RWPE2 (cell line): ENCODE data around the gene TSEN2.

ENCODE experiments used
- ATAC-seq: fragments of 200-7000 bp; cut with Tn5 transposase; 3 replicates; pipeline ENCODE4 v1.9.1; 2021; ENCODE audit warnings: low read depth
- DNase-seq: peaks from one replicate; pipeline ENCODE4 v3.0.0-alpha.2; 2020; ENCODE audit warnings: low spot score
- H3K27ac ChIP-seq: fragments of 450-650 bp; 2 replicates; pipeline ENCODE4 v1.5.1; 2017; ENCODE audit warnings: mild to moderate bottlenecking; ENCODE audit not compliant: poor library complexity, severe bottlenecking
- H3K27me3 ChIP-seq: fragments of 250-450 bp; sonication (Bioruptor Pico); 2 replicates; pipeline ENCODE4 v1.5.1; 2021; ENCODE audit warnings: mild to moderate bottlenecking, moderate library complexity; ENCODE audit not compliant: insufficient read depth, poor library complexity, severe bottlenecking
- H3K36me3 ChIP-seq: fragments of 250-450 bp; sonication (Bioruptor Pico); 2 replicates; pipeline ENCODE4 v1.5.1; 2020; ENCODE audit warnings: low read depth, mild to moderate bottlenecking, moderate library complexity
- H3K4me1 ChIP-seq: fragments of 250-450 bp; sonication (Bioruptor Pico); 2 replicates; pipeline ENCODE4 v1.5.1; 2021; ENCODE audit warnings: mild to moderate bottlenecking, moderate library complexity; ENCODE audit not compliant: insufficient read depth, poor library complexity, severe bottlenecking
- H3K4me3 ChIP-seq: fragments of 250-450 bp; sonication (Bioruptor Pico); 2 replicates; pipeline ENCODE4 v1.5.1; 2021; ENCODE audit warnings: mild to moderate bottlenecking, moderate library complexity; ENCODE audit not compliant: severe bottlenecking
- H3K9me3 ChIP-seq: fragments of 250-450 bp; sonication (Bioruptor Pico); 2 replicates; pipeline ENCODE4 v1.5.1; 2021; ENCODE audit warnings: mild to moderate bottlenecking, moderate library complexity; ENCODE audit not compliant: severe bottlenecking
- TF ChIP-seq, protein P1 (sequence below): fragments of 450-650 bp; IDR thresholded peaks from one replicate; pipeline ENCODE4 v1.5.1; 2017; ENCODE audit warnings: mild to moderate bottlenecking, moderate library complexity; ENCODE audit not compliant: poor library complexity, severe bottlenecking

TSEN2 gene

DNA sequence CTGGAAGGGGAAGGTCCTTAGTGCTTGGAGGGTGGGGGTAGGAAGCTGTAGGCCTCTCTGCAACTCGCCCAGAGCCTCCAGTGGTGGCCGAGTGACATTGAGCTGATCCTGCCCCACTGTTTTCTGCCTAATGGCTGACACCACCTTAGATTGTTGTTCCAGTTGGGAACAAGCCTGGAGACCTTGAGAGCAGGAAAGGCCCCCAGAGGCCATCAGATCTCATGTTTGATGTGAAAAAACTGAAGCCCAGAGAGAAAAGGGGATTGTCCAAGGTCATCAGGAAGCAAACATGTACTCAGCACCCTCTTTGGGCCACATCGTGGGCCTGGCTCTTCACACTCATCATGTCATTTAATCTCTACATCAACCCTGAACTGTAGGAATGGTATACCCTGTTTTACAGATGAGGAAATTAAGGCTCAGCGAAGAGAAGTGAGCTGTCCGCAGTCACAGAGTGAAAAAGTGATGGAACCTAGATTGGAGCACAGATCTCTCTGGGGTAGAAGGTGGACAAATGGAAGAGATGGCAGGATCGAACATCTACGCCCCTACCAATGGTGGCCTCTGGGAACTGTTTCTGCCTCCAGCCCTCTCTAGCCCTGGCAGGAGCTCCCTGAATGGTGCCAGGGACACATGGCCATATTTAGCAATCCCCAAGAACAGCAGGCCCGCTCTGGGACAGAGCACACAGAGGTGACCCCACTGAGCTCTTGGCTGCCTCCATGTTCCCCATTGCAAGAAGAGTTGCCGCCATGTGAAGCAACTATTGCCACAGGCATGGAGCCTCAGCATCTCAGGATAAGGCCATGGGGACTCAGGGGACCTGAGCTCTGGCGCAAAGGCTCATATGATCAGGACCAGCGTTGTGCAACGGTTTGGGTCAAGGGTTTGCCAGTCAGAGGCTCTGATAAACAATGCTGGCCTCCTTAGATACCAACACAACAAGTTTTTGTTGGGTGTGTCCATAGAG lies 31.6 kb upstream of the TSEN2 start:
- DNase-seq (peak; percentile 14), ATAC-seq (no peak)
- no peaks in the 10 kb centered on the region for H3K9me3 ChIP-seq
- H3K4me1 ChIP-seq = peaks cover 12% of the 10 kb centered on the region
- H3K4me3 ChIP-seq = no peak overlapping the region
- TF ChIP-seq, protein P1, sequence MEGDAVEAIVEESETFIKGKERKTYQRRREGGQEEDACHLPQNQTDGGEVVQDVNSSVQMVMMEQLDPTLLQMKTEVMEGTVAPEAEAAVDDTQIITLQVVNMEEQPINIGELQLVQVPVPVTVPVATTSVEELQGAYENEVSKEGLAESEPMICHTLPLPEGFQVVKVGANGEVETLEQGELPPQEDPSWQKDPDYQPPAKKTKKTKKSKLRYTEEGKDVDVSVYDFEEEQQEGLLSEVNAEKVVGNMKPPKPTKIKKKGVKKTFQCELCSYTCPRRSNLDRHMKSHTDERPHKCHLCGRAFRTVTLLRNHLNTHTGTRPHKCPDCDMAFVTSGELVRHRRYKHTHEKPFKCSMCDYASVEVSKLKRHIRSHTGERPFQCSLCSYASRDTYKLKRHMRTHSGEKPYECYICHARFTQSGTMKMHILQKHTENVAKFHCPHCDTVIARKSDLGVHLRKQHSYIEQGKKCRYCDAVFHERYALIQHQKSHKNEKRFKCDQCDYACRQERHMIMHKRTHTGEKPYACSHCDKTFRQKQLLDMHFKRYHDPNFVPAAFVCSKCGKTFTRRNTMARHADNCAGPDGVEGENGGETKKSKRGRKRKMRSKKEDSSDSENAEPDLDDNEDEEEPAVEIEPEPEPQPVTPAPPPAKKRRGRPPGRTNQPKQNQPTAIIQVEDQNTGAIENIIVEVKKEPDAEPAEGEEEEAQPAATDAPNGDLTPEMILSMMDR = no peak
- H3K27ac ChIP-seq = no peak overlapping the region
- H3K36me3 ChIP-seq = no peaks in the 10 kb centered on the region
- H3K27me3 ChIP-seq = no peaks in the 10 kb centered on the region

DNA sequence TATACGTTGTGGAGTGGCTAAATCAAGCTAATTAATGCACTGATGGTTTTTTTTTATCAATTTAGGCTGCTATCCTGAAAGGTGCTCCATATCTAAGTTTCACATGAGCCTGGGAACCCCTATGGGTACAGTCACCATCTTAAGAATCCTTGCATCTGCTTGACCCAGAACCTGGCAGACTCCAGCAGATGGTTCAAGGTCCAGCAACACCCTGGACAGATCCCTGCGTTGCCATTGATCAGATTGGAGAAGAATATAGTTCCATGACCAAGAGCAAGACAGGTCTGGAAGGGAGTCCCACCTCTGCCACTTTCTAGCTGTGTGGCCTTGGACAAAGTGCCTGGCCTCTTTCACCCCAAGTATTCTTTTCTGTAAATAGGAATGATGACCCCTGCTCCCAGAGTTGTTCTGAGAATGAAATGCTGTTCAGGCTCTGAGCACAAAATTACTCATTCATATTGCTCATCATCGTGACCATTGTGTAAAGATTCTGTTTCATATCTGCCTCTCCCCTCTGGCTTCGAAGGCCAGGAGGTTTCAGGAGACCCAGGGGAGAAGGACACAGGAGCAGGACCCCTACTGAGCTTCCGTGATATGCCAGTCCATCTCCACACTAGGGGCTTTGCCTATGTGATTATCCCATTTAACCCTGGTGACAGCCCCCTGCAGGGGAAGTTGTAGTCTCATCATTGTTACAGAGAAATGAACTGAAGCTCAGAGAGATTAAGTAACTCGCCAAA lies 30.0 kb upstream of the TSEN2 start:
- ATAC-seq (peak; percentile 86), DNase-seq (no peak)
- Histone ChIP-seq H3K9me3 (no peaks in the 10 kb centered on the region), H3K36me3 (no peaks in the 10 kb centered on the region), H3K27me3 (no peaks in the 10 kb centered on the region), H3K27ac (peak overlapping the region; percentile 5), H3K4me3 (no peak overlapping the region), H3K4me1 (peaks cover 12% of the 10 kb centered on the region)
- TF ChIP-seq, protein P1 = no peak

DNA sequence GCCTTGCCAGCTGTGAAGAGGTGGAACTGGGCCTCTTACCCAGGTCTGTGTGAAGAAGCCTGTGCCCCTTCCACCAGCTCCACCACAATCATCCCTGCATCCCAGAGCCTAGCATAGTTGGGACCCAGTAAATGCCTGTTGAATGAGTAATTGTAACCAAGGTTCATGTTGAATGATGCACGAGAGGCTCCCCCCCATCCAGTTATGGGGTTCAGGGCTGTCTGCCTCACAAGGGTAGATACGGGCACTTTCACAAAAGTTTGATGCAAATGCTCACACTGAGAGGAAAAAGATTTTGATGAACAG lies 29.5 kb upstream of the TSEN2 start:
- Histone ChIP-seq H3K4me1 (peaks cover 12% of the 10 kb centered on the region), H3K4me3 (no peak overlapping the region), H3K27ac (peak overlapping the region; percentile 5), H3K9me3 (no peaks in the 10 kb centered on the region), H3K36me3 (no peaks in the 10 kb centered on the region), H3K27me3 (no peaks in the 10 kb centered on the region)
- TF ChIP-seq, protein P1 = no peak
- DNase-seq = no peak
- peak; percentile 49 for ATAC-seq

DNA sequence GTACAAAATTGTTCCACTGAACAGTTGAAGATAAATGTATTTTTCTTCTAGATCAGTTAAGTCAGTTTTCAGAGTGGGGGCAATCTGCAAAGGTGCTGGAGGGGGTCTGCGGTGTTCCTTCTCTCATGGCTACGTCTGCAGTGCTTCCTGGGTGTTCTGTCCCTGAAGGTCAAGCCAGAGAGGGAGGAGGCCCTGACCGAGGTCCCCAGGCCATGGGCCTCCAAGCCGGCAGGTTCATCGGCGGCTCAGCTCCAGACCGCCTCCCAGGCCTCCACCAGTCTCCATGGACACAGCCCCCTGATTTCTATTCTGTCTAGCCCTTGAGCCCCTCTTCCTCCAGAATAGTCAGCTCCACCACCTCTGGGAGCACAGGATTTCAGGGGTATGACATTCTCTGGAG lies 28.5 kb upstream of the TSEN2 start:
- Histone ChIP-seq H3K36me3 (no peaks in the 10 kb centered on the region), H3K4me1 (peaks cover 12% of the 10 kb centered on the region), H3K27ac (no peak overlapping the region), H3K27me3 (no peaks in the 10 kb centered on the region), H3K4me3 (no peak overlapping the region), H3K9me3 (no peaks in the 10 kb centered on the region)
- ATAC-seq (no peak), DNase-seq (no peak)
- TF ChIP-seq, protein P1 = no peak
